ENCODE data around the gene G6PC3.
A peak's percentile ranks its signal among the peaks of the same experiment; 100 is the strongest.

The G6PC3 gene

DNA sequence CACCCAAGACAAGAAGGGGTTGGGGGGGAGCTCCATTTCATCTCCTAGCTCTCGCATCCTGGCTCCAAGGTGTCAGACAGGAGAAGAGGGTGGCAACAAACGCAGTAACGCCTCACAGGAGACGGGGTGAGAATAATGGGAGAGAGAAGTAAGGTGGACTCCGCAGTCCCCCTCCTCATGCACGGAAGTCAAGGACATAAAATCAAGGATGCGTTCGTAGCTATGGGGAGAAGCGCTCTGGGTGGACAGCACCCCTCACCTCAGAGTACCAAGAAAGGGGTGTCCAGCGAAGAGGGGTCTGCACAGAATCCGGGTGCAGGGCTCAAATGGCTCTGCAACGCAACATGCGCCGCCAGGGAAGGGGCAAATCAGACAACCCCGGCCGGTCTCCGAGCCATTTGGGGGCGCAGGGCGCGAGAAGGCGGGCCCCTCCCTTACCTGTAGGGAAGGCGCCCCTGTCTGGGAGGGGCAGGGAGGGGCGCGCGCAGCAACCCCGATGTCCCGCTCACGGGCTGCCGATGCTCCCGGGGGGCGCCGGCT is 52.4 kb downstream of the G6PC3 start:
- no peak for DNase-seq (ENCODE audit: low spot score)

DNA sequence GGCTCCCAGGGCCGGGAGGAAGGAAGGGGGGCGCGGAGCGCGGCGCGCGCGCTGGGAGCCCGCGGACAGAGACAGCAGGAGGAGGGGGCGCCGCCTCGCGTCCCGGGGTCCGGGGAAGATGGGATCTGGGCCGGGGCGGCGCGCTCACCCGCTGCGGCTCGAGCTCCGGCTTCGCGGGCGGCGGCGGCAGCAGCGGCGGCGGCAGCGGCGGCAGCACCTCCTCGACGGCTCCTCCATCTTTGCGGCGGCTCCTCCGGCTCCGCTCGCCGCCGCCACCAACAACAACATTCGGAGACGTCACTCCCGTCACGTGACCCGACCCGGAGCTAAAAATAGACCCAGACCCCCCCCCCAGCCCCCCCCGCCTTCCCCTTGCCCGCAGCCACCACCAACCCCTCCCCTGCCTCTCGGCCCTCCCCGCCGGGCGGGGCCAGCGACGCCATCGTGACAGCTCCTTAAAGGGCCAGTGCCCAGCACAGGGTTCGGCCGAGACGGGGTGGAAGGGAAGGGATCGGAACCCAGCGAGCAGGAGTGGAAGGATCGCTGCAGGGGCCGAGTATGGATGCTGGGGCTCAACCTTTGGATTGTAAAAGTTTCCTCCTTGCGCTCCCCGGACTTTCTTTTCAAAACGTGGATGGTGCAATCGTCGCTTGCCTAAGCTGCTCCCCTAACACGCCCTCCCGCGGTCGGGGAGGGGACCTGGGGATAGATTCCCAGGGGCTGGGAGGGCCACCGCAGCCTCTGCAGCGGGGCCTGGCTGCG is 53.0 kb downstream of the G6PC3 start, which contains the start of gene HDAC5:
HDAC5 (minus strand) TSS at position 286 of the 762 bp plus-strand sequence. CDS start 6,126 bp downstream, outside the sequence.
- peak; percentile 97 for DNase-seq (ENCODE audit: low spot score)

DNA sequence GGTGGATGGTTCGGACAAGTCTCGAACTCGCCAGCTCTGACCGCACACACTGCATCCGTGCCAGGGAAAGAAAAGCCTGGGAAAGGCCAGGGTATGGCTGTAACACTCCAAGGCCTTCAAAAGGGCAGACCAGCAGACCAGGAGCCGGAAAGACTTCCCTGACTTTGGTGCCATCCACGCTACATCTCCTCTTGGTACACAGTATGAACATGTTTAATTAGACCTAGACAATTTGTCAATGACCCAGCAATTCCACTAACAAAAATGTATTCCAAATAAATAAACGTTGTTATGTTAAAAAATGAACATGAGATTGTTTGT is 53.5 kb downstream of the G6PC3 start:
- no peak for DNase-seq (ENCODE audit: low spot score)

Measured in putamen (tissue), 1 donor.